ENCODE results near the gene CHGA.

- TF ChIP-seq GABPA (IDR thresholded peaks at IDR 0.05 in 1 of 2, conservative IDR thresholded peaks at IDR 0.05 in 1 of 2) = no peak
- TF ChIP-seq CTCF (IDR thresholded peaks at IDR 0.05; ENCODE audit: low read depth, low read length, missing input control) = no peak
- no peak for TF ChIP-seq YY1 (IDR thresholded peaks at IDR 0.05)
- TF ChIP-seq EGR1 (IDR thresholded peaks at IDR 0.05; ENCODE audit: low read depth in 2 of 2) = no peak
- no peak for TF ChIP-seq JUND (IDR thresholded peaks at IDR 0.05)
- TF ChIP-seq REST (IDR thresholded peaks at IDR 0.05) = no peak
- no peak for TF ChIP-seq ATF3 (IDR thresholded peaks at IDR 0.05)
- no peak for TF ChIP-seq ZBTB33 (IDR thresholded peaks at IDR 0.05)
- TF ChIP-seq SP1 (IDR thresholded peaks at IDR 0.05) = no peak
- TF ChIP-seq NR2F2 (IDR thresholded peaks at IDR 0.05) = no peak
- no peak for TF ChIP-seq RAD21 (IDR thresholded peaks at IDR 0.05)
Measured at GRCh38 chr14:92965281-92965680, 42.3 kb downstream of the CHGA start.

Data from liver (tissue), 3 donors.